ENCODE measurements around the gene CTTN.
"Not testable (repeated sequence)": the region's sequence is repeated elsewhere in the genome, so short reads cannot be mapped to it uniquely, and the experiment has no call there.

Gene CTTN

DNA sequence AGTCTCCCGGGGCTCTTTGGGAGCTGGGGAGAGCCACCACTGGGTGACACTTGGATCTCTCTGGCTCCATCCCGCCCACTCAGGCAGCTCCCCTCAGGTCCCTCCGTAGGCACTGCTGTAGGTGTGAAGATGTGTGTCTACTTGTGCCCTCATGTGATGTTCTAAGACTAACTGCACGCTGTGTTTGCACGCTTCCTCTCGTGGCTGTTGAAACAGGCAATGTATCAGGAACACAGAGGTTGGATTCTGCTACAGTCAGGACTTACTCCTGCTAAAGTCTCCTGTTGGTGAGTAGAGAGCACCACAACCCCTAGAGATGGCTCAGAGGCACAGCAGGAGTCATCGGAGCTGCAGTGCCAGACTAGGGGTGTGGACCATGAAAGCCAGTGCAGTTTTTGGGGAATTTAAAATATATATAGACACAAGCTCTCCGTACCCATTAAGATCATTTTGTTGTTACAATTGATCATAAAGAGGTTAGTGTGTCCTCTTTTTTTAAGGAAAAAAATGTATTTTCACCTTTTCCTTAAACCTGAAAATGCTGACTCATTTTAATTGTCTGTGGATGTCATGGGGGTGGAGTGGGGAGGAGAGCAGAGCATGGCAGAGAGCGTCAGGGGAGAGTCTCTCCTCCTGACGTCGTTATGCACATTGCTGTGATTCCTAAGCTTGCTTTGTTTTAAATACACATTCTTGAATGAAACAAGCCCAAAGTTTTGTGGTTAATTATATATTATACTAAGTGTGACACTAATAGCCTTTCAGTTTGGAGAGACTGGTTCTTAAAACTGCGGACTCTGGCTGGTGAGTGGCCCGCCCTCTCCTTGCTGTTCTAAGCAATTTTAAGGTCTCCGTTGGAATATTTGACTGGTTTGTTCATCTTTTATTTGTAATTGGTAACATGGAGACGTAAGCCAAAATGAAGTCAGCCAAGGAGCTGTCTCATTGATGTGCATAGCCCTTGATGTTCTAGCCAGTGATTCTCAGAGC is 16.2 kb upstream of the CTTN start:
- DNase-seq (ENCODE audit: low read depth): no peak

DNA sequence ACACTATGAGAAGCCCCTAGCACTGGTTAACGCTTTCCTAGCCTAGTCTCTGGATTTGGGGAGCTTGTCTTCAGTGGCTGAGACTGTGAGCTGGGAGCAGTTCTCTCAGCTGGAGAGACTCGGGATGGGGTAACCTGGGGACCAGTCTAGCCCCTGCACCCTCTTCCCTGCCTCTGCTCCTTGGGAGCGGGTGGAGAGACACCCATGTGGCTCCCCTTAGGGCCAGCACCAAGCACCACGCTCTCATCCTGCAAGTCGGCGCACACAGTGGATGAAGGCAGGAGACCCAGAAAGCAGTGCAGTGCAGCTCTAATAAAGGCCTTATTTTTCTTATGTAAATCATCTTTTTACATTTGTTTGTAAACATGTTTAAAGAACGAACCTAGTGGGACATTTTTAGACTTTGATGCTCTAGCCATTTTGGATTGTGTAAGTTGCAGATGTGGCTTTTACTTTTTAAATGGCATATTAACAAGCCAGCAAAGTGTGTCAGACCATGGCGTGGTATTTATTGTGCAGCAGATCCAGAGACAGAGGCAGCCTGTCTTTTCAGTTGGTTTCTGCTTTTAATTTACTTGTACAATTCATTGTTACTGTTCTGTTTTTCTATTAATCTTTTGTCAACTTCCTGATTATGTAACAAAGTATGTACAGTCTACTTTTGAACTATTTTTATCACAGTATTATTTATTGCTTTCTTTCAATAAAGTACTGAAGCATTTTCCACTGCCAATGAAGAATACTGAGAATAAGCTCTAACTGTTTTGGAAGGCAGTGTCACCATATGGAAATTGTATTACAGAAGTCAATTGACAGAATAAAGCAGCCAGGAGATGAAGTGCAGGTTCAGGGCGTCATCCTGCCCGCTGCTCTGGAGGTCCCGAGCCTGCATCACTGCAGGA is 14.4 kb upstream of the CTTN start:
- no peak for DNase-seq (ENCODE audit: low read depth)

DNA sequence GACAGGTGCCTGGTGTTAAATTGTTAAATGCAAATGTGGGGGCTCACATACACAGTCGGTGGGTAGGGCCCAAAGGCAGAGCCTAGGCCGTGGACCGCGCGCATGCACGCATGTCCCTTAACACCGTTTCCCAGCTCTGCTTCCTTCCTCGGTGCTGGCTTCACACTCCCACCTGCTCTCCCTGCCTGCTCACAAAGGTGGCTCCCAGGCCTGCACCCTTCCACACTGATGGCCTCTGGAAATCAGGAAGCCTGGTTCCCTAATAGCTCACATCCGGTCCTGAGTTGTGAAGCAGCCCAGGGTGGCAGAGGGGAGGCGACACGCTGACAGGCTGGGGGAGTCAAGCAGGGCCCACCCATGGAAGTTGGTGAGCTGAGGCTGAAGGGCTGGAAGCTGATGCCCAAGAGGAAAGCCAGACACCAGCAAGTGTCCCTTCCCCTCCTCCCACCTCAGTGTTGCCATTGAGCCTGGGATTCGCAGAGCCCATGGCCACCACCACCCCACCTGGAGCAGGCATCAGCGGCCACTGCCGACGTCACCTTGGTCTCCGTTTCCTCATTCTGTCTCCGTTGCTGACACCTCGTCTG is 13.7 kb upstream of the CTTN start:
- DNase-seq (ENCODE audit: low read depth): no peak

DNA sequence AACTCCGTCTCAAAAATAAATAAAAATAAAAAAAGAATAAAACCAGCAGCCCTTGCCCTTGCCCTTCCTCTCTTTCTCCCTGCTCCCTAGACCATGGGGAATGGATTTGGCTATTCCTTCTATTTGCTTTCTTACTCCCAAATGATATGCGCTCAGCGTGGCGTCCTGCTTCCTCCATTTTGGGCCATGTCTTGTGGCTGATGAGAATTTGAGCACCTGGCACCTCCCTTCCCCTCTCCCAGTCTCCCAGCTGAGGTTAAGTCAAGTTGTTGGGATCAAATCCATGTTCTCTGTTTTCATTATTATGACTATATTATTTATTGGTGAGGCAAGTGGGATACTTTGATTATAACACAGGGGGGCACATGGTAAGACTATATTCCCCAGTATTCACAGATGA is 10.8 kb upstream of the CTTN start:
- DNase-seq (ENCODE audit: low read depth): no peak

DNA sequence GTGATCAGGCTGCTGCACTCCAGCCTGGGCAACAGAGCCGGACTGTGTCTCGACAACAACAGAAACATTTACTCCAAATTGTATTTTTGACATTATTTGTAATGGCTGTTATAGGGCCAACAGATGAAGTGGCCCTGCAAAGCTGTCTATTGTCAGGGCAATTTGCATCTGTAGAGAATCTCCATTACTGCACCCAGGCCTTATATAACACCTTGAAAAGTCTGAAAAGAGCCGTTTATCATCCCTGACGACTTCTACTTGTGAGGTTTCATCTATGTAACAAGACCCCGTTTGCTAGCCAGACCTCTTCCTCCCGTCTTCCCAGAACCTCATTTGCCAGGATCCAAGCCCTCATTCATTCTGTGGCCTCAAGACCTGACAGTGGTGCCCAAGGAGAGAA is 9.1 kb upstream of the CTTN start:
- DNase-seq (ENCODE audit: low read depth): no peak

DNA sequence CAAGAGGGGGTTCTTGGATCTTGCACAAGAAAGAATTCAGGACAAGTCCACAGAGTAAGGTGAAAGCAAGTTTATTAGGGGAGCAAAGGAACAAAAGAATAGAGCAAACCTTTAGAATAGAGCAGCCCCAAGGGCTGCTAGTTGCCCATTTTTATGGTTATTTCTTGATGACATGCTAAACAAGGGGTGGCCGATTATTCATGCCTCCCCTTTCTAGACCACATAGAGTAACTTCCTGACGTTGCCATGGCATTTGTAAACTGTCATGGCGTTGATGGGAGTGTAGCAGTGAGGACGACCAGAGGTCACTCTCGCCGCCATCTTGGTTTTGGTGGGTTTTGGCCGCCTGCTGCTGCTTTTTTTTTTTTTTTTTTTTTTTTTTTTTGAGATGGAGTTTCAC is 7.4 kb upstream of the CTTN start:
- DNase-seq (ENCODE audit: low read depth): not testable (repeated sequence)

DNA sequence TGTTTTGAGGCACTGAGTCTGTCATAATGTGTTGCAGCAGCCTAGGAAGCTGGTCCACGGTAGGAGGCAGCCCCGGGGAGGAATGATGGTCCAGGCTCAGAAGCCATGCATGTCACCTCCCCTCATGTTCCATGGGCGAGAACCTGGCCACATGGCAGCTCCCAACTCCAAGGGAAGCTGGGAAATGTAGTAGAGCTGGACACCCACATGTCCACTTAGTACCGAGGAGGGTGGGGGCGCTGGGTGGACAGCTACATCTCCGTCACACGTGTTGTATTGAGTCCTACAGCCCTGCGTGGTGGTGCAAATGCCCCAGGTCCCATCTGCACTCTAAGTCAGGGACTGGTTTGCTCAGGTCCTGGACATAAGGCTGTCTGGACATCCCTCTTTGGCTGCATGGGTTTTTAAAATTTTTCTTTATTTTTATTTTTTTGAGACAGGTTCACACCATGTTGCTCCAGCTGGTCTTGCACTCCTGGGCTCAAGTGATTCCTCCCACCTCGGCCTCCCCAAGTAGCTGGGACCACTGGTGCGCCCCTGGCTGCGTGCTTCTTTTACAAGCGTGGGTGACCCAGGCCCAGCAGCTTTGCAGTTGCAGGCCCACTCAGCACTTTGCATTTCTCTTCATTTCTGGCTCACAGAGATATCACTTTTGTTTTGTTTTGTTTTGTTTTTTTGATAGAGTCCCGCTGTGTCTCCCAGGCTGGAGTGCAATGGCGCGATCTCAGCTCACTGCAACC is 3.9 kb upstream of the CTTN start:
- no peak for DNase-seq (ENCODE audit: low read depth)

DNA sequence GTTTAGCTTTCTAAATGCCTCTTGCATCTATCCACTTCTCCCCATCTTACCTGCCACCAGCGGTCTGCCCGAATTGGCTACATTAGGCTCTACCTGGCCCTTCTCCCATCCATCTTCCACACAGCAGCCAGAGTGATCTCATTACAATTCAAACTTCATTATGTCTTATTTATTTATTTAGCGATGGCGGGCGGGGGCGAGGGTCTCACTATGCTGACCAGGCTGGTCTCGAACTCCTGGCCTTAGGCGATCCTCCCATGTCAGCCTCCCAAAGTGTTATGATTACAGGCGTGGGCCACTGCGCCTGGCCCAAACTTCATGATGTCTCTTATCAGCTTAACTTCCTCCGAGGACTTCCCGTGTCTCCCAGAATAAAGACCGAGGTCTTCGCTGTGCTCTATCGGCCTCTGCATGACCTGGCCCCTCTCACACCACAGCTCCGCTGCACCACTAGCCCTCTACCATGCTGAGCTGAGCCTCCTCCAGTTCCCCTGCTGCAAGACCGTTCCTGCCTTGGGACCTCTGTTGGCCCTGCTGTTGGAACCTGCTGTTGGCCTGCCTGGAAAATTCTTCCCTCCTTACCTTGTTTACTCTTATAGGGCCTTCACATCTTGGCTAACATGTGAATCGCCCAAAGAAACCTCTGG is 870 bp upstream of the CTTN start:
- no peak for DNase-seq (ENCODE audit: low read depth)

DNA sequence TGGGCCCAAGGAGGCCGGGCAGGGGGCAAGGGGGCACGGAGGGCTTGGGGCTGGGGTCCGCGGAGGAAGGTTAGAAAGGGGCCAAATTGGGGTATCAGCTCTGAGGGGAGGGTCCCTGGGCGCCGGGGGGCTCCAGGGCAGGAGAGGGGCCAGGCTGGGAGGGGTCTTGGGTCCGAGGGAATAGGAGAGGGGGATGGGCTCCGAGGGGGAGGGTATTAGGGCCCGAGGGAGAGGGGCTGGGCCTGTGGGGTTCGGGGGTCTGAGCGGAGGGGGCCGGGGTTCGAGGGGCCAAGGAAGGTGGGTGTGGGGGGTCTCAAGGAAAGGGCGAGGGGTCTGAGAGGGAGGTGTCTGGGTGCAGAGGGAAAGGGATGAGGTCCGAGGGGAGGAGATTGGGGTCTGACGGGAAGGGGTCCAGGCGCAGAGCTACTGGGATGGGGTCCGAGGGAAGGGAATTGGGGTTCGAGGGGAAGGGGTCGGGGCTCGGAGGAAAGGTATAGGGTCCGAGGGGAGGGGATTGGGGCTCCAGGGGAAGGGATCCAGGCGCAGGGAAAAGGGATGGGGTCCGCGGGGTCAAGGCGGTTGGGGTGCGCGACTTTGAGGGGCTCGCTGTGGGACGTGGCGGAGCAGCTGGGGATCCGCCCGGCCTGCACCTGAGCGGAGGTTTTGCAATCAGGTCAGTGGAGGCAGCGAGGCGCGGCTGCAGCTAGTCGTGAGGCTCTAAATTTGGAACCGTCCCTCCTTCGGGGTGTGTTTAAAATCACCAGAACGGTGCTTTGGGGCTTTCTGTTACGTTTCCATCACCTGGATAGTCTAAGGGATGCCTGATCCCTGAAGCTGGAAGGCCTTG is 728 bp downstream of the CTTN start:
- no peak for DNase-seq (ENCODE audit: low read depth)

DNA sequence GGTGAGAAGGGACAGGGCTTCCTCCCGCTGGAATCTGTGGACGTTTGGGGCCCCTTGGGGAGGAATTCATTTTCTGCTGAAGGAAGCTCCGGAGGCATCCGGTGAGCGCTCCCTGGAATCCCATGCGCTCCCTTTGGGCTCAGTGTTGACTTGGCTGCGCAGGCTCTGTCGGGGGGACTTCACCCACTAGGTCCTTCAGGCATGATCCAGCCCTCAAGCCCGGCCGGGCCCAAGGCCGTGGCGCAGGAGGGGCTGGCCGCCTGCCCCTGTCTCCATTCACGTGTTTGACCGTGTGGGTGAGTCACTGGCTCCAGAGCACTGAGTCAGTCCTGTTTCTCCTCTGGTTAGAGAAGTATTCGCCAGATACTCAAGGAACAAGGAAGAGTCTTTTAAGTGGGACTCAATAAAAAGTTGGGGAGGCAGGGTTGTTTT is 1.4 kb downstream of the CTTN start:
- DNase-seq (ENCODE audit: low read depth): no peak

DNA sequence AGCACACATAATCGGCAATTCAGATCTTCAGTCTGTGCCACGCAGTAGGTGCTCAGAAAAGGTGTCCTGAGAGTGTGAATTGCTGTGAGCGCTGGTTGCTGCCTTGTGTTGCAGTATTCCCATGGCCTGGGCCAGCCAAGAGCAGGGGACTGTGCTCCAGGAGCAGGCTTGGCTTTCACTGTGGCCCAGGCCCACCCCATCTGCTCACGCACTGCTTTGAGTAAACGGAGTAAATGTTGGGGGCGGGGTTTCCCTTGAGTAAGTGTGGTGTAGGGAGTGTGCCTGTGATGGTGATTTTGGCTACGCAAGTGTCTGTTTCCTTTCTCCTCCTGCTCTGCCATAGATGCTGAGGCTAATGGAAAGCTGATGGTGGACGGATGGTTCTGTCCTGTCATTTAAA is 2.3 kb downstream of the CTTN start:
- DNase-seq (ENCODE audit: low read depth): no peak

DNA sequence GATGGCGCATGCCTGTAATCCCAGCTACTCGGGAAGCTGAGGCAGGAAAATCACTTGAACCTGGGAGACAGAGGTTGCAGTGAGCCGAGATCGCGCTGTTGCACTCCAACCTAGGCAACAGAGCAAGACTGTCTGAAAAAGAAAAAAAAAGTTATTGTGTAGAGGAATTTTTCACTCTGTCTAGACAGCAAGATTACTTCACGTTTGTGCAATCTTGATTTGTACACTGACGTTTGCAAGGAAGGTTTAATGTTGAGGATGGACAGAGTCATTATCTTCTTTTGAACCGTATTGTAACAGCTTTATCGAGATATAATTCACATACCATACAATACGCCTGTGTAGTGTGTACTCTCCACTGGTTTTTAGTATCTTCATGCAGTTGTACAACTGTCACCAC is 3.7 kb downstream of the CTTN start:
- DNase-seq (ENCODE audit: low read depth): no peak

DNA sequence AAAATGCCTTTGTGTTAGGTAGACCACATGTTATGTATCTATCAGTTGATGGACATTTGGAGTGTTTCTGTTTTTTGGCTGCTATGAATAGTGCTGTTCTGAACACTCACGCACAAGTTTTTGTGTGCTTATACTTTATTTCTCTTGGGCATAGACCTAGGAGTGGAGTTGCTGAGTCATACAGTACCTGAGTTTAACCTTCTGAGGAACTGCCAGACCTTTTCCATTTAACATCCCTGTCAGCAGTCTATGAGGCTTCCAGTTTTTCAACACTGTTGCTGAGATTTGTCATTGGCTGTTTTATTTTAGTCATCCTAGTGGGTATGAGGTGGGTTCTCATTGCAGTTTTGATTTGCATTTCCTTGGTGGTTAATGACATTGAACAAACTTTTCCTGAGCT is 4.4 kb downstream of the CTTN start:
- no peak for DNase-seq (ENCODE audit: low read depth)

DNA sequence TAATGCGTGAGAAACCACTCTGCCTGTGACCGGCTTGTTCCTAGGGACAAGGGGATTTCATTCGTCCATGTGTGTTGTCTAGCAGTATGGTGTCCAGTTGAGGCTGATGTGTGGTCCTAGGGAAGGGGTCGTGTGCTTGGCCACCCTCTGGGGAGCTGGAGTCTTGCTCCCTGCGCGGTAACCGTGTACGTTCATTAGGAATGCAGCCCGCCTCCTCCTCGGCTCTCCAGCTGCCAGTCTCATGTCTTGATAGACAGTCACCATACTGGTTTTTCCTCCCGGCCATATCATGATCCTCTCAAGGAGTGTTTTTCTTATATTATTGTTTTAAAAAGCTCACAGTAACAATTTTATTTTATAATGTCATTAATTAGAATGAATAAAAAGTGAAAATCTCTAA is 5.9 kb downstream of the CTTN start:
- no peak for DNase-seq (ENCODE audit: low read depth)

DNA sequence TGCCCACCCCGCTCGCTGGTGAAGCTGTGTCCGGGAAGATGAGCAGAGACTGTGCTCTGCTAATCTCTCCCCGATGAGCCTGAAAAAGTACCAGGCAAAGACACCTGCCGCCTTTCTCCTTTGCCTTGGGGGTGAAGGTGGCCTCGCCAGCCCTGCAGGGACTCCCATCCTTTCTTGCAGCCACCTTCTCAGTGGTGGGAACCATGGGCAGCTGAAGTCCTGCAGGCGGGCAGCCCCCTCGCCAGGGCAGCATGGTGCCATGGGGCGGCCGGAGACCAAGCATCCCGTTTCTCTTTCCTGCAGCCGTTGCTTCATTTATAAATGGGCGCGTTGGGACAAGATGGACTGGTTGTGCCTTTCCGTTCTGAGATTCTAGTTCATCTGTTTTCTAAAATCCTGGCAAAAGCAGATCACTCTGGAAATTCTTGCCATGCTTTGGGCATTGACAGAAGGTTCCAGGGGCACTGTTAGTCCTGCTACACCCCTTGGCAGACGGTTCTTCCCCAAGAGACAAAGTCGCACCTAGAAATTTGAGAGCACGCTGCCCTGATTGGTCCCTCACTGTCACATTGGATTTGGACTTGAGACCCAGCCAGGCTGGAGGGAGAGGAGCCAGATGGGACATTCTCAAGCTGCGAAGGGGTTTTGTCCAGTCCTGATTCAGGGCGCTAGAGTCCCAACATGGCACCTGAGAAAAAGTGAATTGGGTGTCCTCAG is 7.5 kb downstream of the CTTN start:
- no peak for DNase-seq (ENCODE audit: low read depth)

DNA sequence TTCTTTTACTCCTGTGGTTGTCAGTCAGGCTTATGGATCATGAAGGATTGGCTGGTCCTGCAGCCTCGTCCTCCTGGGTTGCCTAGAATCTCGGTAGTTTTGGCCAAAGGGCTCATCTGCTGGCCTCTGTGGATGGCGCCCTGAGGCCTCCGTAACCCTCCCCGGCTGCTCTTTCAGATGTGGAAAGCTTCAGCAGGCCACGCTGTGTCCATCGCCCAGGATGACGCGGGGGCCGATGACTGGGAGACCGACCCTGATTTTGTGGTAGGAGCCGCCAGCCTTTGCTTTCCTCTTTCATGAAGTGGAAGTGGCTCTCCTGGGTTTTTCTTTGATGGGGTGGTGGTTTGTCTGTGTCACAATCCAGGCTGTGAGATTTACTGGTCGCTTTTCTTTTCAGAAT is 8.8 kb downstream of the CTTN start:
- DNase-seq (ENCODE audit: low read depth): no peak

DNA sequence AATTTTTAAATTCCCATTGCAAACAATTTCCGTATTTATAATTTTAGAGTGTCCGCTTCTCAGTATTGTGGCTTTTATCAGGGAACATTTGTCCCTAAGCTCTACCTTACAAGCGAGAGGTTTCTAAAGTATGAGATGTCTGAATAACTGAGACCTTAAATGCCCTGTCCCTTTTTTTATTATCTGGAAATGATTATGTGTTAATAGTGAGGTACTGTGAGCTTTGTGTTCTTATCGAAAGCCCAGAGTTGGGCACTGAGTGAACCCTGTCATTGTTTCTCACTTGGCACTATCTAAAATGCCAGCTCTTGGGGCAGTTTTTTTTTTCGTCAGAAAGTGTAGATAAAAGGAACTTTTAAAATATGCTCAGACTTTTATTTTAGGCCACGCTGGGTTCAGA is 9.5 kb downstream of the CTTN start:
- DNase-seq (ENCODE audit: low read depth): no peak

DNA sequence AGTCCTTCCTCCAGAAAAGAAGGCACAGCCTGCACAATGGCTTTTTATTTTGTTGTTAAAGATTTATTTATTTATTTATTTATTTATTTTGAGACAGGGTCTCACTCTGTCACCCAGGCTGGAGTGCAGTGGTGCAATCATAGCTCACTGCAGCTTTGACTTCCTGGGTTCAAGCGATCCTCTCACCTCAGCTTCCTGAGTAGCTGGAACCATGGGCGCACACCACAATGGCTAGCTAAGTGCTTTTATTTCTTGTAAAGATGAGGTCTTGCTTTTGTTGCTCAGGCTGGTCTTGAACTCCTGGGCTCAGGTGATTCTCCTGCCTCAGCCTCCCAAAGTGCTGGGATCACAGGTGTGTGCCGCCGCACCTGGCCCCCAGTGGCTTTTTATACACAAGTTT is 10.0 kb downstream of the CTTN start:
- not testable (repeated sequence) for DNase-seq (ENCODE audit: low read depth)

DNA sequence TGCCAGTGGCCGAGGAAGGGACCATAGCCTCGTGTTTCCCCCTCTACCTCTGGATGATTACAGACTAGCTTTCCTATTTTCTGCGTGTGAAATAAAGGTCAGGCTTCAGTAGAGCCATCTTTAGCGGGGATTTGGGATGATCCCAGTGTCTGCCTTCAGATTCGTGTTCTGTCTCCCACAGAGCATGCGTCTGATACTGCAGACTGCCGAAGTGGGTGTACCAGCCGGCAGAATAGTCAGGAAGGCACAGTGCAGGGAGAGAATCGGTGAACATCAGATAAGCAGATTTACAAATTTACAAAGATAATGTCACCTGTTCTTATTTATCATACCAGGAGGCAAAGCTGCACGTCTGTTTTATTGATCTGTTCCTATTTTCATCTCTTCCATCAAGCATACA is 11.1 kb downstream of the CTTN start:
- DNase-seq (ENCODE audit: low read depth): no peak

DNA sequence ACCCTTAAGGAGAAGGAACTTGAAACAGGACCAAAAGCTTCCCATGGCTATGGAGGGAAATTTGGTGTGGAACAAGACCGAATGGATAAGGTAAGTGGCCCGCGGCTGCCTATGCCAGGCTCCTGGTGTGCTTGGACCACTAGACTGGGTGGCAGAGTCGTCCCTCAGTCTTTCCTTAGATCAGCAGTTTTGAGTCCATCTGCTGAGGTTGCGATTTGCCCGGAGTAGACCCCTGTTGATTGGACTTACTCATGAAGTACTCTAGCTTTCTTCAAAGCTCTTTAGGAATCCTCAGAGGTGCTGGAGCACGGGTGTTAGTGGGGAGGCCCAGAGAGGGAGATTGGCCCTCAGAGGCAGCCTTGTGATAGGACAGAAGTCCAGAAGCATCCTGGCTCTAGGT is 11.5 kb downstream of the CTTN start:
- no peak for DNase-seq (ENCODE audit: low read depth)

Data from stimulated activated CD4-positive, alpha-beta T cell treated with anti-CD3 and anti-CD28 coated beads, Interleukin-2, amount 100 ng/mL, for 4 hours (primary cell).